PC-3 (cell line): ENCODE data around the gene MDP1.

Experiments used
- EZH2 ChIP-seq: fragments of 300-600 bp; sonication (generic); IDR thresholded peaks from one replicate; pipeline ENCODE4 v1.6.1; 2017; ENCODE audit warnings: antibody characterized with exemption, mild to moderate bottlenecking, low read length; ENCODE audit not compliant: unreplicated experiment
- TF ChIP-seq, protein P1 (sequence below): fragments of 300-600 bp; sonication (generic); conservative IDR thresholded peaks from 2 replicates; pipeline ENCODE4 v1.5.1; 2017; ENCODE audit warnings: antibody characterized with exemption, low read depth, mild to moderate bottlenecking, low read length

DNA sequence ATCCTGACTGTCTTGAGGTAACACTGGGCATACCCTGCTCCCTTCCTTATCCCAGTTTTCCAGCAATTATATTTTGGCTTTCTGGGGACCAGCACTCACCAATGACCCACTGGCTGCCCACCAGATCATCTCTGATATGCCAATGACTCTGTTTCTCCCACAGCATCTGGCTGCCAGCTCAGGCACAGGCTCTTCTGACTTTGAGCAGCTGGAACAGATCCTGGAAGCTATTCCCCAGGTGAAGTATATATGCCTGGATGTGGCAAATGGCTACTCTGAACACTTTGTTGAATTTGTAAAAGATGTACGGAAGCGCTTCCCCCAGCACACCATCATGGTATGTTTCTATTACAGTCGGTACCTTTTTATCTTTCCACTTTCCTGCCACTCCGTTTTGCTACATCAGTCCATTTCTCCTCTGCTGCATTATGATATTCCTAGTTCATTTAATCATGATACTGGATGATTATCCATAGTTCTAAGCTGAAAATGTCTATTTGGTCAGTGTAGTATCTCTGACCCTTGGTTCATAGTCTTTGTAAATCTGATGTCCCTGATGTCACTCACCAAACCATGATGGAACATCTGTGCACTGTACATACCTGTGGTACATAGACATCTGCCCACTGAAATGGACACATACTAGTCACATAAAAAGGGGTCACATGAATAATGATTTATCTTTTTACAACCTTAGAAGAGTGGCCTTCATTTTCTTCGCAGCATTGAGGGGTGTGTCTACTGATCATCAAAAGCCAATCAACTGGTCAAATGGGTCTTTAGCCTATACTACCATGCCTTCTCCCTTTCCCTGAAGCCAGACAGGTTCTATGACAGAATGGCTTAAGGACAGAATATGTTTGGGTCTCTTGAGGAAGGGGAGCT lies 20.2 kb upstream of the MDP1 start:
- TF ChIP-seq, protein P1, sequence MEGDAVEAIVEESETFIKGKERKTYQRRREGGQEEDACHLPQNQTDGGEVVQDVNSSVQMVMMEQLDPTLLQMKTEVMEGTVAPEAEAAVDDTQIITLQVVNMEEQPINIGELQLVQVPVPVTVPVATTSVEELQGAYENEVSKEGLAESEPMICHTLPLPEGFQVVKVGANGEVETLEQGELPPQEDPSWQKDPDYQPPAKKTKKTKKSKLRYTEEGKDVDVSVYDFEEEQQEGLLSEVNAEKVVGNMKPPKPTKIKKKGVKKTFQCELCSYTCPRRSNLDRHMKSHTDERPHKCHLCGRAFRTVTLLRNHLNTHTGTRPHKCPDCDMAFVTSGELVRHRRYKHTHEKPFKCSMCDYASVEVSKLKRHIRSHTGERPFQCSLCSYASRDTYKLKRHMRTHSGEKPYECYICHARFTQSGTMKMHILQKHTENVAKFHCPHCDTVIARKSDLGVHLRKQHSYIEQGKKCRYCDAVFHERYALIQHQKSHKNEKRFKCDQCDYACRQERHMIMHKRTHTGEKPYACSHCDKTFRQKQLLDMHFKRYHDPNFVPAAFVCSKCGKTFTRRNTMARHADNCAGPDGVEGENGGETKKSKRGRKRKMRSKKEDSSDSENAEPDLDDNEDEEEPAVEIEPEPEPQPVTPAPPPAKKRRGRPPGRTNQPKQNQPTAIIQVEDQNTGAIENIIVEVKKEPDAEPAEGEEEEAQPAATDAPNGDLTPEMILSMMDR, result no peak
- TF ChIP-seq EZH2, result no peak
